ENCODE measurements around the gene ETV1.

Gene ETV1

DNA sequence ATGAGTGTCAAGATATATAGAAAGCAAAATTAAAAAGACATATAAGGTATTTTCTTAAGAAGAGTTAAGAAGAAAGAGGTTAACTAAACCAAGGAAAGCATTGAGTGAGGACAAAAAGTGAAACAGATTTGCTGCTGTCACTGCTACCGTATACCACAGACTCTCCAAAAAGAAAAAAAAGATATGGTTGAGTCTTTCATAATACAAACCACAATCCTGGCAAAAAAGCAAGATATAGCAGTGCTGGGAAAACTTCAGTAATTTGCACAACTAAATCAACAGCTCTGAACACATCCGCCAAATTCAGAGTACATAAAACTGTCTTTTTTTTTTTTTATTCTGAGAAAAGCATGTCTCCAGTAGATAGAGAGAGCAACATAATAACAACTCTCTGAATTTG, 114.7 kb downstream of the ETV1 start:
- TF ChIP-seq, protein P1, sequence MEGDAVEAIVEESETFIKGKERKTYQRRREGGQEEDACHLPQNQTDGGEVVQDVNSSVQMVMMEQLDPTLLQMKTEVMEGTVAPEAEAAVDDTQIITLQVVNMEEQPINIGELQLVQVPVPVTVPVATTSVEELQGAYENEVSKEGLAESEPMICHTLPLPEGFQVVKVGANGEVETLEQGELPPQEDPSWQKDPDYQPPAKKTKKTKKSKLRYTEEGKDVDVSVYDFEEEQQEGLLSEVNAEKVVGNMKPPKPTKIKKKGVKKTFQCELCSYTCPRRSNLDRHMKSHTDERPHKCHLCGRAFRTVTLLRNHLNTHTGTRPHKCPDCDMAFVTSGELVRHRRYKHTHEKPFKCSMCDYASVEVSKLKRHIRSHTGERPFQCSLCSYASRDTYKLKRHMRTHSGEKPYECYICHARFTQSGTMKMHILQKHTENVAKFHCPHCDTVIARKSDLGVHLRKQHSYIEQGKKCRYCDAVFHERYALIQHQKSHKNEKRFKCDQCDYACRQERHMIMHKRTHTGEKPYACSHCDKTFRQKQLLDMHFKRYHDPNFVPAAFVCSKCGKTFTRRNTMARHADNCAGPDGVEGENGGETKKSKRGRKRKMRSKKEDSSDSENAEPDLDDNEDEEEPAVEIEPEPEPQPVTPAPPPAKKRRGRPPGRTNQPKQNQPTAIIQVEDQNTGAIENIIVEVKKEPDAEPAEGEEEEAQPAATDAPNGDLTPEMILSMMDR (IDR thresholded peaks at IDR 0.05; ENCODE audit: borderline replicate concordance, insufficient read depth, low read depth, low read length) = no peak
- no peak overlapping the region for H3K4me3 ChIP-seq (ENCODE audit: low read depth, low read length)

DNA sequence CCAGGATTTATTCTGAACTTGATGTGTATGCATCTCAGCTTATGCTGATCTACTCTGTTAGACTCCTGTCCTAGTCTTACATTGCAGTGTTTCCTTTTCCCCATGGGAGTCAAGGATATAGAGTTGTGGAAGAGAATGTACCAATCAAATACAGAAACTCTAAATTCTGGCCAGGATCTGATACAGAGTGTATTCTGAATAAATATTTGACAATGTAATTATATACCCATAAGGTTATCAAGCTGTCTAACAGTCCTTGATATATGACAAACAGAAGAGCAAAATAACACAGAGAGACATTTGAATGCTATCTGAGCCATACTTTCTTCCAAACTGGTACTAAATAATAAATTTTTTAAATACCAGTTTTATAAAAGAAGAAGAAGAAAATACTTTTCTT, 116.8 kb downstream of the ETV1 start:
- no peak overlapping the region for H3K4me3 ChIP-seq (ENCODE audit: low read depth, low read length)
- TF ChIP-seq, protein P1 (IDR thresholded peaks at IDR 0.05; ENCODE audit: borderline replicate concordance, insufficient read depth, low read depth, low read length) = no peak

DNA sequence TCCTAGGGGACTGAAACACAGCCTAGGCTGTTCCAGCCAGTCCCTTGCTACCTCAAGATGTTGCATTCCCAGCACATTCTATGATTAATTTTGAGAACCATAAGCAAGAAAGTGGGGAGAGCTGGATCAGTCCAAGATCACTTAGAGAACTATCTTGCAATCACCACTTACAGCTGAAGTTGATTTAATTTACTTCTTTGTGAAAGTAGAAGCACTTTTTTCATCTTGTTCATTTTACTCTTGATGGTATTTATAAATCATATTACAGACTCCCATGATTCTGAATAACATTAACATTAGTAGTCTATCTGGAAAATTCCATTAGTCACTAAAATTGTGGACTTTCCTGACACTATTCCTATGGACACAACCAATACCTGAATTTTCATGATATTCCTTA, 118.5 kb downstream of the ETV1 start:
- no peak overlapping the region for H3K4me3 ChIP-seq (ENCODE audit: low read depth, low read length)
- TF ChIP-seq, protein P1 (IDR thresholded peaks at IDR 0.05; ENCODE audit: borderline replicate concordance, insufficient read depth, low read depth, low read length) = no peak

- TF ChIP-seq, protein P1 (IDR thresholded peaks at IDR 0.05; ENCODE audit: borderline replicate concordance, insufficient read depth, low read depth, low read length) = no peak
These were observed 128.7 kb downstream of the ETV1 start for GRCh38 chr7:13860734-13861133.

GRCh38 chr7:13856012-13856411, 133.5 kb downstream of the ETV1 start:
- TF ChIP-seq, protein P1 (IDR thresholded peaks at IDR 0.05; ENCODE audit: borderline replicate concordance, insufficient read depth, low read depth, low read length) = no peak
- H3K4me3 ChIP-seq (ENCODE audit: low read depth, low read length) = no peak overlapping the region

More at GRCh38 chr7:13860734-13861133, 128.7 kb downstream of the ETV1 start:
- no peak overlapping the region for H3K4me3 ChIP-seq (ENCODE audit: low read depth, low read length)

GRCh38 chr7:13852281-13852968, 137.0 kb downstream of the ETV1 start:
- H3K4me3 ChIP-seq (ENCODE audit: low read depth, low read length) = no peak overlapping the region
- TF ChIP-seq, protein P1 (IDR thresholded peaks at IDR 0.05; ENCODE audit: borderline replicate concordance, insufficient read depth, low read depth, low read length) = no peak

GRCh38 chr7:13851736-13852135, 137.7 kb downstream of the ETV1 start:
- TF ChIP-seq, protein P1 (IDR thresholded peaks at IDR 0.05; ENCODE audit: borderline replicate concordance, insufficient read depth, low read depth, low read length) = no peak
- H3K4me3 ChIP-seq (ENCODE audit: low read depth, low read length) = no peak overlapping the region

Measured in GM12875 (cell line).